C4-2B (cell line): ENCODE data around the gene DOCK9.

Source experiments
- CTCF ChIP-seq: fragments of 450-650 bp; conservative IDR thresholded peaks from 2 replicates; pipeline ENCODE4 v1.5.1; 2017; ENCODE audit warnings: mild to moderate bottlenecking
- ZFX ChIP-seq: fragments of 450-650 bp; IDR thresholded peaks from 2 replicates; pipeline ENCODE4 v1.6.1; 2017

GRCh38 chr13:99013951-99014350 is 36.1 kb upstream of the DOCK9 start:
- no peak for TF ChIP-seq CTCF
- TF ChIP-seq ZFX: no peak
